Endothelial cell of umbilical vein (primary cell): ENCODE measurements around the gene TGFBI.

ENCODE experiments used
- TF ChIP-seq, protein P1 (sequence below), 2 donors: IDR thresholded peaks; 1 replicate in 1 of 2; 2 replicates in 1 of 2; pipeline ENCODE4 v1.5.1; 2011; ENCODE audit warnings: low read length in 2 of 2, mild to moderate bottlenecking in 2 of 2, moderate library complexity in 2 of 2, control low read depth in 1 of 2, inconsistent platforms in 1 of 2, low read depth in 1 of 2; ENCODE audit not compliant: insufficient read depth in 1 of 2; ENCODE audit errors: extremely low read depth in 1 of 2
- TF ChIP-seq, protein P2 (sequence below): IDR thresholded peaks from 2 replicates; pipeline ENCODE4 v1.6.1; 2011; ENCODE audit not compliant: insufficient read depth, insufficient read length

DNA sequence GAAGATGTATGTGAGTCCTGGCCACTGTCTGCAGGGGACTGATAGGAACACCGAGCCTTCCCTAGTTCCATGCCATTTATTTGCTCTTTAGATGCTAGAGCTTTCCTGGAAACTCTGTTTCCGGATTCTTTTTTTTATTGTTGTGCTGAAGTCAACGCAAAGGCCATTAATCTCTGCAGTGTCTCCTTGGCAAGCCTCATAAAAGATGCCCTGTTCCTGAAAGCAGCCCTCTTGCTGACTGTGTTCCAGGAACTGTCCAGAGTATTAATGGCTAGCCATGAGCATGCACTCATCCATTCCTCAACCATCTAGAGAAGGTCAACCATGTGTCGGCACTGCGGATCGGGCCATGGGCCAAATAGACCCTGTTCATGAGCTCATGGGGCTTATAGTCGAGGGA, 61.0 kb downstream of the TGFBI start:
- TF ChIP-seq, protein P1, sequence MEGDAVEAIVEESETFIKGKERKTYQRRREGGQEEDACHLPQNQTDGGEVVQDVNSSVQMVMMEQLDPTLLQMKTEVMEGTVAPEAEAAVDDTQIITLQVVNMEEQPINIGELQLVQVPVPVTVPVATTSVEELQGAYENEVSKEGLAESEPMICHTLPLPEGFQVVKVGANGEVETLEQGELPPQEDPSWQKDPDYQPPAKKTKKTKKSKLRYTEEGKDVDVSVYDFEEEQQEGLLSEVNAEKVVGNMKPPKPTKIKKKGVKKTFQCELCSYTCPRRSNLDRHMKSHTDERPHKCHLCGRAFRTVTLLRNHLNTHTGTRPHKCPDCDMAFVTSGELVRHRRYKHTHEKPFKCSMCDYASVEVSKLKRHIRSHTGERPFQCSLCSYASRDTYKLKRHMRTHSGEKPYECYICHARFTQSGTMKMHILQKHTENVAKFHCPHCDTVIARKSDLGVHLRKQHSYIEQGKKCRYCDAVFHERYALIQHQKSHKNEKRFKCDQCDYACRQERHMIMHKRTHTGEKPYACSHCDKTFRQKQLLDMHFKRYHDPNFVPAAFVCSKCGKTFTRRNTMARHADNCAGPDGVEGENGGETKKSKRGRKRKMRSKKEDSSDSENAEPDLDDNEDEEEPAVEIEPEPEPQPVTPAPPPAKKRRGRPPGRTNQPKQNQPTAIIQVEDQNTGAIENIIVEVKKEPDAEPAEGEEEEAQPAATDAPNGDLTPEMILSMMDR (IDR thresholded peaks at IDR 0.05; ENCODE audit: extremely low read depth in 1 of 2, insufficient read depth in 1 of 2, low read depth in 1 of 2, low read length in 2 of 2): no peak
- TF ChIP-seq, protein P2, sequence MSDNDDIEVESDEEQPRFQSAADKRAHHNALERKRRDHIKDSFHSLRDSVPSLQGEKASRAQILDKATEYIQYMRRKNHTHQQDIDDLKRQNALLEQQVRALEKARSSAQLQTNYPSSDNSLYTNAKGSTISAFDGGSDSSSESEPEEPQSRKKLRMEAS: no peak
